ENCODE results near the gene NAA80.

- TF ChIP-seq PKNOX1 (IDR thresholded peaks at IDR 0.05) (no peak), SUZ12 (IDR thresholded peaks at IDR 0.05) (no peak), FOXK2 (IDR thresholded peaks at IDR 0.05) (no peak)
Observed at GRCh38 chr3:50251220-50251619, 48.0 kb downstream of the NAA80 start.
